ENCODE results near the gene CACNA1E. TPM values are rescaled to one million over a fixed set of nuclear protein-coding genes. Genes with fewer than 3 reads are reported as not detected.

Gene CACNA1E
- total and polyA plus RNA-seq, 2 donors (not counting 1 experiment from before 2014, with no cell fraction given), result 0.37 to 0.40 TPM

- DNase-seq (no peak), ATAC-seq (ENCODE audit: low read depth) (no peak)
- H3K27ac Mint-ChIP-seq, result no peak overlapping the region
- H3K4me1 ChIP-seq (ENCODE audit: control insufficient read depth in 2 of 2, insufficient read depth in 2 of 2, low read length in 2 of 2), result no peaks in the 10 kb centered on the region
- H2AFZ ChIP-seq (ENCODE audit: insufficient read depth, low read depth, low read length, poor library complexity, severe bottlenecking), result no peak overlapping the region
- intact Hi-C loops (cut with micrococcal nuclease), result no loop called here
- H3K27me3 Mint-ChIP-seq, result peaks cover 9% of the 10 kb centered on the region
- no peaks in the 10 kb centered on the region for H4K20me1 ChIP-seq (ENCODE audit: control insufficient read depth, insufficient read depth, low read length, poor library complexity, severe bottlenecking)
- H3K9me3 ChIP-seq (ENCODE audit: control extremely low read depth in 1 of 3, control insufficient read depth in 2 of 3, insufficient read depth in 1 of 3, low read length in 2 of 3), result no peaks in the 10 kb centered on the region
- no peaks in the 10 kb centered on the region for H3K36me3 ChIP-seq (replicated peaks in 1 of 2; ENCODE audit: control extremely low read depth in 1 of 2, control insufficient read depth in 1 of 2, extremely low read depth in 1 of 2, insufficient read depth in 2 of 2, low read length in 1 of 2)
- WGBS (ENCODE audit: insufficient coverage), result 67% methylated on average over 3 of the region's 3 CpGs
- H3K9me3 Mint-ChIP-seq (ENCODE audit: insufficient read depth), result no peaks in the 10 kb centered on the region
- POLR2A ChIA-PET, result no interaction called here
- H3K9ac ChIP-seq (ENCODE audit: low read length), result no peak overlapping the region
- no peak overlapping the region for H3K4me2 ChIP-seq (replicated peaks; ENCODE audit: low read depth, low read length, poor library complexity, severe bottlenecking)
- CTCF ChIA-PET, result no interaction called here
- no peak overlapping the region for H3K4me3 Mint-ChIP-seq
- H3K79me2 ChIP-seq (ENCODE audit: control insufficient read depth, insufficient read depth, low read length), result no peaks in the 10 kb centered on the region
- H3K27me3 ChIP-seq (replicated peaks in 1 of 4; ENCODE audit: control extremely low read depth in 1 of 4, control insufficient read depth in 3 of 4, insufficient read depth in 4 of 4, low read length in 3 of 4), result no peaks in the 10 kb centered on the region
- H3K4me3 ChIP-seq (ENCODE audit: control extremely low read depth in 1 of 5, extremely low read depth in 1 of 5, insufficient read depth in 1 of 5, low read depth in 2 of 5, low read length in 4 of 5), result no peak overlapping the region
- H3K27ac ChIP-seq (ENCODE audit: low read length in 2 of 2), result no peak overlapping the region
- TF ChIP-seq EZH2 (IDR thresholded peaks at IDR 0.05; ENCODE audit: borderline replicate concordance, insufficient read depth, low read depth, low read length, poor library complexity, severe bottlenecking), result no peak
- TF ChIP-seq CTCF (IDR thresholded peaks at IDR 0.05), result no peak
- H3K4me1 Mint-ChIP-seq, result no peaks in the 10 kb centered on the region
These were observed 147.5 kb downstream of the CACNA1E start for GRCh38 chr1:181630838-181631237.

- Histone ChIP-seq H3K4me2 (replicated peaks; ENCODE audit: low read depth, low read length, poor library complexity, severe bottlenecking) (no peak overlapping the region), H3K4me3 (ENCODE audit: control extremely low read depth in 1 of 5, extremely low read depth in 1 of 5, insufficient read depth in 1 of 5, low read depth in 2 of 5, low read length in 4 of 5) (no peak overlapping the region), H3K9me3 (ENCODE audit: control extremely low read depth in 1 of 3, control insufficient read depth in 2 of 3, insufficient read depth in 1 of 3, low read length in 2 of 3) (no peaks in the 10 kb centered on the region), H3K9ac (ENCODE audit: low read length) (no peak overlapping the region), H3K36me3 (replicated peaks in 1 of 2; ENCODE audit: control extremely low read depth in 1 of 2, control insufficient read depth in 1 of 2, extremely low read depth in 1 of 2, insufficient read depth in 2 of 2, low read length in 1 of 2) (no peaks in the 10 kb centered on the region), H3K4me1 (ENCODE audit: control insufficient read depth in 2 of 2, insufficient read depth in 2 of 2, low read length in 2 of 2) (no peaks in the 10 kb centered on the region), H3K27me3 (replicated peaks in 1 of 4; ENCODE audit: control extremely low read depth in 1 of 4, control insufficient read depth in 3 of 4, insufficient read depth in 4 of 4, low read length in 3 of 4) (peaks cover 0 to under 1% (median 0%) of the 10 kb centered on the region in 4 experiments), H3K27ac (ENCODE audit: low read length in 2 of 2) (no peak overlapping the region), H2AFZ (ENCODE audit: insufficient read depth, low read depth, low read length, poor library complexity, severe bottlenecking) (no peak overlapping the region), H3K79me2 (ENCODE audit: control insufficient read depth, insufficient read depth, low read length) (no peaks in the 10 kb centered on the region), H4K20me1 (ENCODE audit: control insufficient read depth, insufficient read depth, low read length, poor library complexity, severe bottlenecking) (no peaks in the 10 kb centered on the region)
- POLR2A ChIA-PET, result no interaction called here
- TF ChIP-seq EZH2 (IDR thresholded peaks at IDR 0.05; ENCODE audit: borderline replicate concordance, insufficient read depth, low read depth, low read length, poor library complexity, severe bottlenecking), result no peak
- no peak for TF ChIP-seq CTCF (IDR thresholded peaks at IDR 0.05)
- Mint-ChIP-seq H3K4me1 (no peaks in the 10 kb centered on the region), H3K27me3 (peaks cover 8% of the 10 kb centered on the region), H3K9me3 (ENCODE audit: insufficient read depth) (no peaks in the 10 kb centered on the region), H3K4me3 (no peak overlapping the region), H3K27ac (no peak overlapping the region)
- 70% methylated on average over 1 of the region's 1 CpG for WGBS (ENCODE audit: insufficient coverage)
- DNase-seq, result no peak
- ATAC-seq (ENCODE audit: low read depth), result no peak
- intact Hi-C loops (cut with micrococcal nuclease), result no loop called here
- CTCF ChIA-PET, result no interaction called here
These were observed 149.2 kb downstream of the CACNA1E start for GRCh38 chr1:181632492-181632891.
